GDM1 (cell line): ENCODE data around the gene MTERF4.
"Not testable (repeated sequence)": the region's sequence is repeated elsewhere in the genome, so short reads cannot be mapped to it uniquely, and the experiment has no call there.

ENCODE experiments used
- DNase-seq: peaks from one replicate; lab custom pipeline; 2025; lab: John Stamatoyannopoulos, UW

MTERF4 gene

GRCh38 chr2:241111440-241111805 lies 9.3 kb upstream of the MTERF4 start:
- no peak for DNase-seq

GRCh38 chr2:241110607-241111439 lies 8.7 kb upstream of the MTERF4 start:
- DNase-seq: no peak

- no peak for DNase-seq
Measured at GRCh38 chr2:241110089-241110606, 8.1 kb upstream of the MTERF4 start.

- no peak for DNase-seq
Measured at GRCh38 chr2:241109210-241110088, 7.4 kb upstream of the MTERF4 start.

- DNase-seq: no peak
Measured at GRCh38 chr2:241108271-241109209, 6.5 kb upstream of the MTERF4 start.

- DNase-seq: no peak
Measured at GRCh38 chr2:241107031-241107783, 5.1 kb upstream of the MTERF4 start.

GRCh38 chr2:241105641-241106040 lies 3.6 kb upstream of the MTERF4 start:
- no peak for DNase-seq

GRCh38 chr2:241104611-241105010 lies 2.5 kb upstream of the MTERF4 start:
- DNase-seq: not testable (repeated sequence)

GRCh38 chr2:241103176-241103595 lies 1.1 kb upstream of the MTERF4 start:
- DNase-seq: no peak

GRCh38 chr2:241099246-241099645 lies 2.8 kb downstream of the MTERF4 start:
- no peak for DNase-seq

- no peak for DNase-seq
Measured at GRCh38 chr2:241096979-241097378, 5.1 kb downstream of the MTERF4 start.

GRCh38 chr2:241095594-241096290 lies 6.3 kb downstream of the MTERF4 start:
- DNase-seq: no peak

- DNase-seq: no peak
Measured at GRCh38 chr2:241094924-241095420, 7.1 kb downstream of the MTERF4 start.

- DNase-seq: no peak
Measured at GRCh38 chr2:241094172-241094571, 7.9 kb downstream of the MTERF4 start.

GRCh38 chr2:241093133-241093781 lies 8.8 kb downstream of the MTERF4 start:
- not testable (repeated sequence) for DNase-seq

GRCh38 chr2:241092677-241093076 lies 9.4 kb downstream of the MTERF4 start:
- no peak for DNase-seq

- no peak for DNase-seq
Measured at GRCh38 chr2:241091734-241092445, 10.2 kb downstream of the MTERF4 start.

GRCh38 chr2:241091201-241091600 lies 10.9 kb downstream of the MTERF4 start:
- DNase-seq: no peak
